AG09309 (cell line): ENCODE measurements around the gene USP13.
"Not testable (repeated sequence)": the region's sequence is repeated elsewhere in the genome, so short reads cannot be mapped to it uniquely, and the experiment has no call there.

ENCODE experiments used
- DNase-seq: peaks from one replicate; pipeline ENCODE4 v3.0.0-alpha.2; 2010; ENCODE audit warnings: low read depth
- H3K4me3 ChIP-seq: 2 replicates; pipeline ENCODE4 v1.5.1; 2011; ENCODE audit warnings: mild to moderate bottlenecking, low read depth, low read length, moderate library complexity; ENCODE audit not compliant: control insufficient read depth
- CTCF ChIP-seq: IDR thresholded peaks from 2 replicates; pipeline ENCODE4 v1.5.1; 2011; ENCODE audit warnings: mild to moderate bottlenecking, low read depth, low read length, inconsistent platforms; ENCODE audit not compliant: insufficient read depth, control insufficient read depth; ENCODE audit errors: missing control alignments

USP13 gene

GRCh38 chr3:179771797-179772196, 119.0 kb downstream of the USP13 start:
- DNase-seq, result no peak
- no peak overlapping the region for H3K4me3 ChIP-seq
- no peak for TF ChIP-seq CTCF

GRCh38 chr3:179772297-179772696, 119.5 kb downstream of the USP13 start:
- no peak for TF ChIP-seq CTCF
- H3K4me3 ChIP-seq, result no peak overlapping the region
- DNase-seq, result no peak

- no peak overlapping the region for H3K4me3 ChIP-seq
- TF ChIP-seq CTCF, result no peak
Measured at GRCh38 chr3:179775416-179776122, 122.7 kb downstream of the USP13 start.

GRCh38 chr3:179782841-179783240, 130.0 kb downstream of the USP13 start:
- not testable (repeated sequence) for H3K4me3 ChIP-seq, DNase-seq

More at GRCh38 chr3:179775416-179776122, 122.7 kb downstream of the USP13 start:
- DNase-seq, result no peak

GRCh38 chr3:179788996-179789395, 136.2 kb downstream of the USP13 start:
- DNase-seq, result no peak
- H3K4me3 ChIP-seq, result no peak overlapping the region
- no peak for TF ChIP-seq CTCF

- no peak overlapping the region for H3K4me3 ChIP-seq
- no peak for TF ChIP-seq CTCF
- no peak for DNase-seq
Measured at GRCh38 chr3:179791793-179792192, 139.0 kb downstream of the USP13 start.

GRCh38 chr3:179794355-179794754, 141.5 kb downstream of the USP13 start:
- no peak for TF ChIP-seq CTCF
- no peak overlapping the region for H3K4me3 ChIP-seq
- no peak for DNase-seq
